ENCODE results near the gene CMTM8.

DNA sequence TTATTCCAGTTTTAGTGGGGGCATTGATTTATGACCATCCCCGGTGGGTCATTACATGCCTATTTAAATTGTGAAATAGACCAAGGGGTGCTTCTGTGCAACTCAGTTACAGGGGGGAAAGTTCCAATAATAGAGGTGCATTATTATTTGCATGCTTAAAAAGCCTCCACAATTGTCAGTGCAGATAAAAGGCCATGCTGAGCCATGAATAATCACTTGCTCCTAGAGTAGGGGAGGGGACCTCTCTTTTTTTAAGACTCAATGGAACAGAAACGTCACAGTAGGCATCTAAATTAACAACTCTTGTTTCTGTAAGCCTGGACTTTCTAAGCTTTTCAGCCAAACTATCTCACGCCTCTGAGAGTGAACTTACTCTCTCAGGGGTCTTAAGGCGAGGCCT, 86.7 kb downstream of the CMTM8 start:
- TF ChIP-seq, protein P1, sequence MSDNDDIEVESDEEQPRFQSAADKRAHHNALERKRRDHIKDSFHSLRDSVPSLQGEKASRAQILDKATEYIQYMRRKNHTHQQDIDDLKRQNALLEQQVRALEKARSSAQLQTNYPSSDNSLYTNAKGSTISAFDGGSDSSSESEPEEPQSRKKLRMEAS (IDR thresholded peaks at IDR 0.05), result no peak
- no peak for TF ChIP-seq NFE2L2 (conservative IDR thresholded peaks at IDR 0.05; ENCODE audit: low read length)
- TF ChIP-seq ELK1 (IDR thresholded peaks at IDR 0.05; ENCODE audit: low read depth, low read length), result no peak
- no peak for TF ChIP-seq CHD4 (IDR thresholded peaks at IDR 0.05; ENCODE audit: borderline replicate concordance)
- no peak for TF ChIP-seq BHLHE40 (IDR thresholded peaks at IDR 0.05; ENCODE audit: low read depth, low read length)
- TF ChIP-seq POLR2A (IDR thresholded peaks at IDR 0.05; ENCODE audit: low read length), result no peak
- no peak for TF ChIP-seq CTCF (IDR thresholded peaks at IDR 0.05)
- no peak for TF ChIP-seq REST (IDR thresholded peaks at IDR 0.05)
- no peak for TF ChIP-seq CHD2 (IDR thresholded peaks at IDR 0.05; ENCODE audit: low read length, partially characterized antibody)
- no peak for TF ChIP-seq HOXA7 (CRISPR knock-in tag; IDR thresholded peaks at IDR 0.05)
- TF ChIP-seq MAZ (IDR thresholded peaks at IDR 0.05; ENCODE audit: borderline replicate concordance, low read depth, low read length), result no peak
- TF ChIP-seq JUN (IDR thresholded peaks at IDR 0.05), result no peak

All from A549 (cell line).